HepG2 (cell line): ENCODE results near the gene TYMS. TPM values are rescaled to one million over a fixed set of nuclear protein-coding genes. Genes with fewer than 3 reads are reported as not detected.

ENCODE experiments used
- ELF4 ChIP-seq: sonication (generic); formaldehyde crosslinking; IDR thresholded peaks from 2 replicates; pipeline ENCODE4 v1.5.0; 2020; ENCODE audit warnings: missing genetic modification reagents, mild to moderate bottlenecking, moderate library complexity, borderline replicate concordance
- ELK4 ChIP-seq: sonication (generic); formaldehyde crosslinking; IDR thresholded peaks from 2 replicates; pipeline ENCODE4 v1.9.0; 2021; ENCODE audit warnings: missing genetic modification reagents, borderline replicate concordance
- GABPB1 ChIP-seq: IDR thresholded peaks from 2 replicates; pipeline ENCODE4 v1.6.1; 2016; ENCODE audit warnings: mild to moderate bottlenecking, missing genetic modification reagents, moderate library complexity, missing compliant biosample characterization
- GATA4 ChIP-seq: sonication (generic); IDR thresholded peaks from 2 replicates; pipeline ENCODE4 v1.6.1; 2016; ENCODE audit warnings: antibody characterized with exemption, low read depth, borderline replicate concordance
- NFKB2 ChIP-seq: sonication (generic); formaldehyde crosslinking; IDR thresholded peaks from 2 replicates; pipeline ENCODE4 v1.4.0; 2020; ENCODE audit warnings: missing genetic modification reagents, borderline replicate concordance
- NR3C1 ChIP-seq: sonication (generic); formaldehyde crosslinking; IDR thresholded peaks from 2 replicates; pipeline ENCODE4 v1.4.0; 2020; ENCODE audit warnings: missing genetic modification reagents
- SCMH1 ChIP-seq: sonication (generic); formaldehyde crosslinking; IDR thresholded peaks from 2 replicates; pipeline ENCODE4 v1.9.0; 2021; ENCODE audit warnings: missing genetic modification reagents, mild to moderate bottlenecking, borderline replicate concordance
- SMAD3 ChIP-seq: sonication (generic); formaldehyde crosslinking; IDR thresholded peaks from 2 replicates; pipeline ENCODE4 v1.4.0; 2020; ENCODE audit warnings: missing genetic modification reagents
- SOX13 ChIP-seq, 3 experiments: fragments of 450-650 bp in 1 of 3; sonication (generic) in 1 of 3; formaldehyde crosslinking in 1 of 3; IDR thresholded peaks in 2 of 3; conservative IDR thresholded peaks in 1 of 3; 2 replicates each; pipeline versions ENCODE4 v1.5.0 to v1.6.1; 2016 to 2020; ENCODE audit warnings: antibody characterized with exemption in 1 of 3, mild to moderate bottlenecking in 1 of 3, missing compliant biosample characterization in 1 of 3, missing genetic modification reagents in 1 of 3, moderate library complexity in 1 of 3
- UBTF ChIP-seq: sonication (generic); formaldehyde crosslinking; IDR thresholded peaks from 2 replicates; pipeline ENCODE4 v1.4.0; 2020; ENCODE audit warnings: mild to moderate bottlenecking, missing genetic modification reagents
- ZBTB43 ChIP-seq: sonication (generic); formaldehyde crosslinking; conservative IDR thresholded peaks from 2 replicates; pipeline ENCODE4 v1.4.0; 2020; ENCODE audit warnings: missing genetic modification reagents
- ZFYVE20 ChIP-seq: sonication (generic); formaldehyde crosslinking; IDR thresholded peaks from 2 replicates; pipeline ENCODE4 v1.8.0; 2023; ENCODE audit warnings: low read depth, mild to moderate bottlenecking, moderate library complexity, missing genetic modification reagents, borderline replicate concordance
- ZHX1 ChIP-seq: sonication (generic); formaldehyde crosslinking; IDR thresholded peaks from 2 replicates; pipeline ENCODE4 v1.8.1; 2022; ENCODE audit warnings: low read depth, mild to moderate bottlenecking, missing genetic modification reagents
- ZNF263 ChIP-seq: sonication (generic); formaldehyde crosslinking; IDR thresholded peaks from 2 replicates; pipeline ENCODE4 v1.4.0; 2020; ENCODE audit warnings: missing genetic modification reagents
- ZNF430 ChIP-seq: sonication (generic); formaldehyde crosslinking; IDR thresholded peaks from 2 replicates; pipeline ENCODE4 v1.9.0; 2021; ENCODE audit warnings: mild to moderate bottlenecking, missing genetic modification reagents
- ZNF616 ChIP-seq: sonication (generic); formaldehyde crosslinking; IDR thresholded peaks from 2 replicates; pipeline ENCODE4 v1.5.0; 2020; ENCODE audit warnings: low read depth, mild to moderate bottlenecking, missing genetic modification reagents
- ZNF773 ChIP-seq: sonication (generic); formaldehyde crosslinking; IDR thresholded peaks from 2 replicates; pipeline ENCODE4 v1.4.0; 2020; ENCODE audit warnings: missing genetic modification reagents, borderline replicate concordance
- ZNF800 ChIP-seq: sonication (generic); formaldehyde crosslinking; IDR thresholded peaks from 2 replicates; pipeline ENCODE4 v1.4.0; 2020; ENCODE audit warnings: missing genetic modification reagents
- polyA plus RNA-seq, 8 experiments: library from polyadenylated mRNA; depleted of rRNA in 3 of 8; stranded (reverse) in 7 of 8; unstranded in 1 of 8; fragments of >200 nt; fragmentation: Illumina TruSeq in 4 of 8; extraction: Trizol in 4 of 8; gene quantifications; 2 replicates each; pipeline versions ENCODE4 v1.2.1 to v1.2.3, GENCODE V29; 2011 to 2016; ENCODE audit warnings: low read depth in 4 of 8, missing spikeins in 1 of 8, mixed read lengths in 1 of 8; ENCODE audit not compliant: insufficient read depth in 1 of 8
- total RNA-seq, 5 experiments: library from RNA; depleted of rRNA; stranded (reverse); fragments of >200 nt; fragmentation: Illumina TruSeq; extraction: Trizol; gene quantifications; 2 replicates each; pipeline ENCODE4 v1.2.3, GENCODE V29; 2016; ENCODE audit warnings: low read depth in 1 of 5

Gene TYMS
- total and polyA plus RNA-seq, 2 of the 13 experiments (the other 11 are each of a cell fraction or from before 2014, with no cell fraction given) = 80.1 to 106 TPM

GRCh38 chr18:657311-658000 is at the start of gene TYMS (continued):
- peak; percentile 83 for TF ChIP-seq UBTF (CRISPR knock-in tag)
- peak; percentile 86 for TF ChIP-seq GABPB1
- TF ChIP-seq SOX13 (IDR thresholded peaks at IDR 0.05) = no peak
- TF ChIP-seq SOX13 (CRISPR knock-in tag; conservative IDR thresholded peaks at IDR 0.05 in 1 of 2, IDR thresholded peaks at IDR 0.05 in 1 of 2) = peak in 1 of 2 experiments; percentile 13; a peak in 1 of 4 replicates
- 0 out of 2 replicates have a peak, but pooled peaks have one; percentile 59 for TF ChIP-seq ZNF800
- TF ChIP-seq ZHX1 (CRISPR knock-in tag) = 0 out of 2 replicates have a peak, but pooled peaks have one; percentile 26
- TF ChIP-seq ELF4 = 0 out of 2 replicates have a peak, but pooled peaks have one; percentile 15
- no peak; the same call in 1 of the 2 replicates for TF ChIP-seq GATA4
- peak; percentile 62; the same call in 1 of the 2 replicates for TF ChIP-seq ZNF616 (CRISPR knock-in tag)
- no peak; the same call in 1 of the 2 replicates for TF ChIP-seq SMAD3 (CRISPR knock-in tag)
- TF ChIP-seq ZFYVE20 (CRISPR knock-in tag) = no peak
- no peak for TF ChIP-seq ZNF430 (CRISPR knock-in tag)
- no peak for TF ChIP-seq ZNF773 (CRISPR knock-in tag)
- 0 out of 2 replicates have a peak, but pooled peaks have one; percentile 16 for TF ChIP-seq ZBTB43 (CRISPR knock-in tag)
- TF ChIP-seq NR3C1 (CRISPR knock-in tag) = no peak
- TF ChIP-seq ZNF263 (CRISPR knock-in tag) = no peak
- TF ChIP-seq NFKB2 = peak; percentile 2; the same call in 1 of the 2 replicates
- no peak for TF ChIP-seq ELK4
- no peak for TF ChIP-seq SCMH1 (CRISPR knock-in tag)
